Activated T-helper 1 cell treated with anti-CD3 and anti-CD28 coated beads, Interleukin-12 subunit alpha, Interleukin-12 subunit beta, Interleukin-2, Interleukin-4 antibody, amounts not matched to agents 30 ng/mL and 10 ng/mL and 1 ng/mL, durations not matched to agents 14 hours and 24 hours and 36 hours (primary cell): ENCODE data around the gene EEF1AKMT3. TPM values are rescaled to one million over a fixed set of nuclear protein-coding genes. Genes with fewer than 3 reads are reported as not detected.

ENCODE experiments used
- DNase-seq: peaks from one replicate; pipeline ENCODE4 v3.0.0; 2021; ENCODE audit warnings: low spot score
- H3K27ac Mint-ChIP-seq: one replicate; pipeline ENCODE4 v1.8.0; 2021; ENCODE audit warnings: mild to moderate bottlenecking, mixed read lengths
- H3K27me3 Mint-ChIP-seq: one replicate; pipeline ENCODE4 v1.8.0; 2022; ENCODE audit warnings: mild to moderate bottlenecking, moderate library complexity, mixed read lengths; ENCODE audit not compliant: insufficient read depth
- H3K36me3 Mint-ChIP-seq: one replicate; pipeline ENCODE4 v1.8.0; 2021; ENCODE audit warnings: low read depth, mixed read lengths
- H3K4me1 Mint-ChIP-seq: one replicate; pipeline ENCODE4 v1.8.0; 2021; ENCODE audit warnings: low read depth, mixed read lengths
- H3K4me3 Mint-ChIP-seq: one replicate; pipeline ENCODE4 v1.8.0; 2021; ENCODE audit warnings: mild to moderate bottlenecking, moderate library complexity, mixed read lengths
- H3K9me3 Mint-ChIP-seq: one replicate; pipeline ENCODE4 v1.8.0; 2021; ENCODE audit warnings: mixed read lengths
- intact Hi-C: fragments of 100-400 bp; cut with micrococcal nuclease; formaldehyde crosslinking; loops from one replicate; pipeline ENCODE4 v1.15.1; 2024
- total RNA-seq: library from RNA; stranded (reverse); gene quantifications from 2 replicates; pipeline ENCODE4 v1.2.3, GENCODE V29; 2022

Gene EEF1AKMT3
- total RNA-seq, 1 donor from 2014 or later: 4.5 TPM

DNA sequence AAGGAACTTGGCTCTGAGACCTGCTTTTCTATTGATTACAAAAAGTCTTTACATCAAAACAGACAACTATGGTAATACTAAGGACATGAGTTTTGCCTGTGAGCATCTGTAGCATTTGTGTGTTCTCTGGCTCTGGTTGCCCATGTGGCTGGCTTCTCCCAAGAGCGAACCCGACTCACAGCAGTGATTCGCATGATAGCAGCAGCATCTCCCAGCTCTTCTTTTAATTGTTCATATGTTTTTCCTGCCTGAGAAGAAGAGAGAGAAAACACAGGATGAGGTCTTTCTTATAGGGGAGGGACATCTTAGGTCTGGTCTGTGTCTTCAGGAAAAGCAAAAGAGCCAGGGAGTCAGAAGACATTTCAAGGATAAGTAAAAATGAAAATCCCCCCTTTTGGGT, 28.6 kb downstream of the EEF1AKMT3 start:
- no peak for DNase-seq
- Mint-ChIP-seq H3K27ac (no peak overlapping the region), H3K4me1 (no peaks in the 10 kb centered on the region), H3K4me3 (no peak overlapping the region), H3K9me3 (no peaks in the 10 kb centered on the region), H3K27me3 (no peaks in the 10 kb centered on the region), H3K36me3 (peaks cover 31% of the 10 kb centered on the region)
- intact Hi-C loops: no loop called here

DNA sequence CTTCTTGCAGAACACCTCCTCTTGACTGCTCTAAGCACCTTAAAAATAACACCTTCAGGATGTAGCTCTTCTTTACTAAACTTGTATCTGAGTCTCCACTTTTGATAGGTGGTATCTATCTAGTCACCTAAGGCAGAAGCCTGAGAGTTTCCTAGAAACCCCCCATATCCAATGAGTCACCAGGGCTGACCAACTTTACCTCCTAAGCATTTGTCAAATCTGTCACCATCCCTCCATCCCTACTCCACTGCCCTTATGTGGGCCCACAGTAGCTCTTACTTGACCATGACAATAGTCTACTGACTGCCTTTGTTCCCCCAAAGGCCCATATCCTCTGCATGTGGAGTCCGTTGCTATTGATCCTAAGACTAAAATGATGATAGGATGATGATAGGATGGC, 30.2 kb downstream of the EEF1AKMT3 start:
- no peaks in the 10 kb centered on the region for H3K4me1 Mint-ChIP-seq
- no peak overlapping the region for H3K27ac Mint-ChIP-seq
- no peaks in the 10 kb centered on the region for H3K9me3 Mint-ChIP-seq
- no peak for DNase-seq
- H3K36me3 Mint-ChIP-seq: peaks cover 20% of the 10 kb centered on the region
- intact Hi-C loops: loop anchor here (1.0 kb wide), 1 partner anchor 103 kb away; no protein-coding TSS in a partner anchor
- H3K4me3 Mint-ChIP-seq: no peak overlapping the region
- no peaks in the 10 kb centered on the region for H3K27me3 Mint-ChIP-seq

- H3K27me3 Mint-ChIP-seq: no peaks in the 10 kb centered on the region
- H3K9me3 Mint-ChIP-seq: no peaks in the 10 kb centered on the region
Observed at GRCh38 chr12:57803319-57803893, 31.0 kb downstream of the EEF1AKMT3 start.

GRCh38 chr12:57806677-57807076, 34.3 kb downstream of the EEF1AKMT3 start:
- Mint-ChIP-seq H3K27me3 (no peaks in the 10 kb centered on the region), H3K36me3 (peaks cover 14% of the 10 kb centered on the region), H3K4me1 (no peaks in the 10 kb centered on the region), H3K27ac (no peak overlapping the region), H3K4me3 (no peak overlapping the region), H3K9me3 (no peaks in the 10 kb centered on the region)
- intact Hi-C loops: no loop called here
- DNase-seq: no peak

More at GRCh38 chr12:57803319-57803893, 31.0 kb downstream of the EEF1AKMT3 start:
- intact Hi-C loops: loop anchor here (1.0 kb wide), 1 partner anchor 102 kb away; no protein-coding TSS in a partner anchor
- Mint-ChIP-seq H3K4me1 (no peaks in the 10 kb centered on the region), H3K36me3 (peaks cover 20% of the 10 kb centered on the region), H3K27ac (no peak overlapping the region), H3K4me3 (no peak overlapping the region)
- DNase-seq: peak; percentile 8

GRCh38 chr12:57807285-57807684, 34.9 kb downstream of the EEF1AKMT3 start:
- Mint-ChIP-seq H3K27me3 (no peaks in the 10 kb centered on the region), H3K36me3 (peaks cover 11% of the 10 kb centered on the region), H3K4me3 (no peak overlapping the region), H3K27ac (no peak overlapping the region), H3K4me1 (no peaks in the 10 kb centered on the region), H3K9me3 (no peaks in the 10 kb centered on the region)
- no peak for DNase-seq
- intact Hi-C loops: no loop called here

GRCh38 chr12:57808351-57808750, 35.9 kb downstream of the EEF1AKMT3 start:
- DNase-seq: no peak
- no peaks in the 10 kb centered on the region for H3K4me1 Mint-ChIP-seq
- no peak overlapping the region for H3K4me3 Mint-ChIP-seq
- H3K27ac Mint-ChIP-seq: no peak overlapping the region
- H3K27me3 Mint-ChIP-seq: no peaks in the 10 kb centered on the region
- intact Hi-C loops: no loop called here
- peaks cover 7% of the 10 kb centered on the region for H3K36me3 Mint-ChIP-seq
- no peaks in the 10 kb centered on the region for H3K9me3 Mint-ChIP-seq

DNA sequence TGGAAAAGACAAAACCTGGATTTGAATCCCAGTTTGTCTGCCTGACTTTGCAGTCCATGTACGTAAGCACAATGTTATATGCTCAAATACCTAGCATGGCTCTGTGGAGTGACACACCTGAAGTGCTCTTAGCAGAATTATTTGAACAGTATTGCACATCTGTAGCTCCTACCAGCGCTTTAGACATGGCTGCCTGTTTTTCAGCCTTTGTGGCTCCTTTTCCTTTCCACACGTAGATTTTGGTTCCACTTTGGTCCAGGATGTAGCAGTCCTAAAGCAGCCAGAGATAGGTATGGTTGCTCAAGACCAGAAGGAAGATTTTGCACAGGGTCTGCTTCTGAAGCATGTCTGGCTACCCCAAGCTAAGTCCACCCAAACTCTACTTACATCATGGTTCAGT, 37.0 kb downstream of the EEF1AKMT3 start:
- Mint-ChIP-seq H3K4me3 (no peak overlapping the region), H3K9me3 (no peaks in the 10 kb centered on the region), H3K36me3 (peaks cover 7% of the 10 kb centered on the region), H3K27me3 (no peaks in the 10 kb centered on the region), H3K4me1 (no peaks in the 10 kb centered on the region), H3K27ac (no peak overlapping the region)
- intact Hi-C loops: no loop called here
- DNase-seq: no peak

- H3K27ac Mint-ChIP-seq: no peak overlapping the region
- peaks cover 7% of the 10 kb centered on the region for H3K36me3 Mint-ChIP-seq
- no peaks in the 10 kb centered on the region for H3K9me3 Mint-ChIP-seq
- no peak for DNase-seq
- intact Hi-C loops: no loop called here
- no peaks in the 10 kb centered on the region for H3K27me3 Mint-ChIP-seq
- no peaks in the 10 kb centered on the region for H3K4me1 Mint-ChIP-seq
- no peak overlapping the region for H3K4me3 Mint-ChIP-seq
Observed at GRCh38 chr12:57810450-57810849, 38.0 kb downstream of the EEF1AKMT3 start.

DNA sequence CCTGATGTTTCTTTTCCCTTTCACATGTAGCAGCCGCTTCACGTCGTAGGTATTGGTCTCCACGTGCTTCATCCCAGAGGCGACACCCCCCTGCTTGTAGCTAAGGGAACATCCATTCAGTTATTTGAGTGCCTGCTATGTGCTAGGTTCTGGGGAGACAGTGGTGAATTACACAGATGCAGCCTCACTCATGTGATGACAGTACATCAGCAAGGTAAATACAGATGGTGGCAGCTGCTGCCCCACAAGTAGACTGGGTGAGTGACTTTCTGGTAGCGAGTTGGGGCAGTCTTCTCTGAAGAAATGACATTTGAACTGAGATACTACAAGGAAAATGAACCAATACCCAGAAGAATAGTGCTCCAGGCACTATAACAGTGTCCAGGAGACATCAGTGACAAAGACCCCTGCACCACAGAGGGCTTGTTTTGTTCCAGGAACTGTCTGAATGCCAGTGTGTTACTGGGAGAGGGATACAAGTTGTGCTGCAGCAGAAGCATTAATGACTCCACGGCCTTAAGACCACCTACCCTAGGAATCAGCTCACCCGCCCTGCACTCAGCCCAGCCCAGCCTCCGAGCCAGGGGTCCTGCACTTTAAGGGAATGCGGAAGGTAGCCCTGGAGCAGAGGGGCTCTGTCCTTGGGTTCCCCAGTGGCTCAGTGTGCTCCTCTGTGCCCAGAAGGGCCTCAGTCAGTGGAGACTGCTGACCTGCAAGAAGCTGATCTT, 38.8 kb downstream of the EEF1AKMT3 start:
- H3K9me3 Mint-ChIP-seq: no peaks in the 10 kb centered on the region
- no peak overlapping the region for H3K4me3 Mint-ChIP-seq
- H3K27ac Mint-ChIP-seq: no peak overlapping the region
- intact Hi-C loops: no loop called here
- no peak for DNase-seq
- no peaks in the 10 kb centered on the region for H3K27me3 Mint-ChIP-seq
- peaks cover 5% of the 10 kb centered on the region for H3K36me3 Mint-ChIP-seq
- H3K4me1 Mint-ChIP-seq: no peaks in the 10 kb centered on the region

GRCh38 chr12:57813111-57813970, 40.9 kb downstream of the EEF1AKMT3 start:
- Mint-ChIP-seq H3K4me3 (no peak overlapping the region), H3K4me1 (no peaks in the 10 kb centered on the region), H3K9me3 (no peaks in the 10 kb centered on the region), H3K36me3 (peaks cover 3% of the 10 kb centered on the region), H3K27me3 (no peaks in the 10 kb centered on the region), H3K27ac (no peak overlapping the region)
- no peak for DNase-seq
- intact Hi-C loops: no loop called here

DNA sequence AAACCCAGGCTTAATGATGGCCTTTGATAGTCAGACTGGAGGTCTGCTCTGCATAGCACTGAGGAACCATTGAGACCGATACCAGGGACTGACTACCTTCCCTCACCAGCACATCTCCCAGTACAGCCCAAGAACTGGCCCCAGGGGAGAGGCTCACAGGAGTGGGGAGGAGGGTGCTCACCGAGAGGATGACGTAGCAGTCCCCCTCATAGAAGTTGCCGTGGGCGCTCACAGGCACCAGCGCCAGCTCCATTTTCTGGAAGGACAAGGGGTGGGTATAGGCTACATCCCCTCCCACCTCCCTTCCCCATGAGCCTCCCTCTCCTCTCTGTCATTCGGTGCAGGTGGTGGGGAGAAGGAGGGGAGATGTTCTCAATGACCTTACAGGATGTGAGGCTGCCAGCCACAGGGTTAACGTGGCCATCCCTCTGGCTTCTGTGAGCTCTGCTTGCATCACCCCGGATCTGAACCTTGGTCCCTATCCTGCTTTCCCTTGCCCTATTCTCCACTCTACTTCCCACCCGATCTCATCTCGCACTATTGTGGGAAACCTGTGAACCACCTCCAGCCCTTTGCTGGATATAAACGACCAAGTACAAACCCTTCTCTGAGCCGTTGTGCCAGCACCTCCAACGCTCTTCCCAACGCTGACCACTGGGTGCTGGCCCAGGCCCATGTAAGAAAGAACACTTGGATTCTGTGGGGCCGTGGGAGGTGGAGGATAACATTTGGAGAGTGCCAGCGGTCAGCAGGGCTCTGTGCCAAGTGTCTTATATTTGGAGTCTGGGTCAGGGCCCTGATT, 41.8 kb downstream of the EEF1AKMT3 start:
- no peak overlapping the region for H3K4me3 Mint-ChIP-seq
- H3K36me3 Mint-ChIP-seq: peaks cover 5% of the 10 kb centered on the region
- intact Hi-C loops: no loop called here
- no peaks in the 10 kb centered on the region for H3K4me1 Mint-ChIP-seq
- no peak overlapping the region for H3K27ac Mint-ChIP-seq
- no peak for DNase-seq
- H3K9me3 Mint-ChIP-seq: no peaks in the 10 kb centered on the region
- no peaks in the 10 kb centered on the region for H3K27me3 Mint-ChIP-seq

GRCh38 chr12:57815177-57816000, 43.0 kb downstream of the EEF1AKMT3 start:
- no peak for DNase-seq
- intact Hi-C loops: no loop called here
- H3K4me1 Mint-ChIP-seq: no peaks in the 10 kb centered on the region

More at GRCh38 chr12:57815177-57816000, 43.0 kb downstream of the EEF1AKMT3 start:
- no peaks in the 10 kb centered on the region for H3K27me3 Mint-ChIP-seq
- peaks cover 5% of the 10 kb centered on the region for H3K36me3 Mint-ChIP-seq
- no peak overlapping the region for H3K27ac Mint-ChIP-seq
- H3K9me3 Mint-ChIP-seq: no peaks in the 10 kb centered on the region
- H3K4me3 Mint-ChIP-seq: no peak overlapping the region
